CD8-positive, alpha-beta memory T cell (primary cell): ENCODE results near the gene PCDHA8. TPM values are rescaled to one million over a fixed set of nuclear protein-coding genes. Genes with fewer than 3 reads are reported as not detected.
"Not testable (repeated sequence)": the region's sequence is repeated elsewhere in the genome, so short reads cannot be mapped to it uniquely, and the experiment has no call there.

ENCODE experiments used
- CTCF ChIA-PET: fragments of 350-600 bp; sonication (Branson Sonifier 250); formaldehyde crosslinking; loops from one replicate; lab custom pipeline; 2021; ENCODE audit warnings: antibody characterized with exemption; lab: Charles Lee
- POLR2A ChIA-PET: fragments of 350-600 bp; sonication (Branson Sonifier 250); formaldehyde crosslinking; loops from one replicate; lab custom pipeline; 2021; ENCODE audit warnings: antibody characterized with exemption; lab: Charles Lee
- DNase-seq, 5 donors: peaks; one replicate each; pipeline versions ENCODE4 v3.0.0 to v3.0.0-alpha.2; 2020 to 2022; ENCODE audit warnings: mixed read lengths in 1 of 5
- H3K27ac ChIP-seq: one replicate; pipeline ENCODE4 v1.7.0; 2013; ENCODE audit warnings: low read depth, mild to moderate bottlenecking, low read length, moderate library complexity
- H3K27me3 ChIP-seq: 2 replicates; pipeline ENCODE4 v1.7.0; 2013; ENCODE audit warnings: low read length, mild to moderate bottlenecking; ENCODE audit not compliant: insufficient read depth, poor library complexity, severe bottlenecking
- H3K36me3 ChIP-seq: 2 replicates; pipeline ENCODE4 v1.7.0; 2013; ENCODE audit warnings: mild to moderate bottlenecking, low read length, moderate library complexity; ENCODE audit not compliant: insufficient read depth
- H3K4me1 ChIP-seq: 2 replicates; pipeline ENCODE4 v1.7.0; 2013; ENCODE audit warnings: mild to moderate bottlenecking, low read length, moderate library complexity; ENCODE audit not compliant: insufficient read depth
- H3K4me3 ChIP-seq: 2 replicates; pipeline ENCODE4 v1.7.0; 2013; ENCODE audit warnings: mild to moderate bottlenecking, low read length
- H3K9me3 ChIP-seq: 2 replicates; pipeline ENCODE4 v1.7.0; 2013; ENCODE audit warnings: mild to moderate bottlenecking, low read length
- H3K27ac Mint-ChIP-seq, 8 donors: one replicate each; pipeline ENCODE4 v1.8.0; 2020 to 2021; ENCODE audit warnings: mixed read lengths in 8 of 8, mild to moderate bottlenecking in 6 of 8, inconsistent platforms in 3 of 8, moderate library complexity in 3 of 8
- H3K27me3 Mint-ChIP-seq, 2 donors: one replicate each; pipeline ENCODE4 v1.8.0; 2020 to 2021; ENCODE audit warnings: mixed read lengths in 2 of 2, mild to moderate bottlenecking in 1 of 2, moderate library complexity in 1 of 2
- H3K36me3 Mint-ChIP-seq, 3 donors: one replicate each; pipeline ENCODE4 v1.8.0; 2020 to 2021; ENCODE audit warnings: mixed read lengths in 3 of 3, inconsistent platforms in 1 of 3, mild to moderate bottlenecking in 1 of 3
- H3K4me1 Mint-ChIP-seq, 3 donors: one replicate each; pipeline ENCODE4 v1.8.0; 2020 to 2021; ENCODE audit warnings: mixed read lengths in 3 of 3, inconsistent platforms in 1 of 3, mild to moderate bottlenecking in 1 of 3
- H3K4me3 Mint-ChIP-seq, 7 donors: one replicate each; pipeline ENCODE4 v1.8.0; 2020 to 2021; ENCODE audit warnings: mixed read lengths in 7 of 7, mild to moderate bottlenecking in 6 of 7, moderate library complexity in 4 of 7, inconsistent platforms in 2 of 7
- H3K9me3 Mint-ChIP-seq, 5 donors: one replicate each; pipeline ENCODE4 v1.8.0; 2020 to 2022; ENCODE audit warnings: mixed read lengths in 5 of 5, mild to moderate bottlenecking in 3 of 5, moderate library complexity in 2 of 5, inconsistent platforms in 1 of 5
- polyA plus RNA-seq: library from polyadenylated mRNA; unstranded; fragments of 300-500 nt; fragmentation: Illumina TruSeq; gene quantifications from one replicate; pipeline ENCODE4 v1.2.3, GENCODE V29; 2021
- total RNA-seq, 2 experiments: library from RNA; stranded (reverse); gene quantifications; one replicate each; pipeline ENCODE4 v1.2.3, GENCODE V29; 2021

Gene PCDHA8
- total and polyA plus RNA-seq, 3 experiments from 2014 or later: not detected

DNA sequence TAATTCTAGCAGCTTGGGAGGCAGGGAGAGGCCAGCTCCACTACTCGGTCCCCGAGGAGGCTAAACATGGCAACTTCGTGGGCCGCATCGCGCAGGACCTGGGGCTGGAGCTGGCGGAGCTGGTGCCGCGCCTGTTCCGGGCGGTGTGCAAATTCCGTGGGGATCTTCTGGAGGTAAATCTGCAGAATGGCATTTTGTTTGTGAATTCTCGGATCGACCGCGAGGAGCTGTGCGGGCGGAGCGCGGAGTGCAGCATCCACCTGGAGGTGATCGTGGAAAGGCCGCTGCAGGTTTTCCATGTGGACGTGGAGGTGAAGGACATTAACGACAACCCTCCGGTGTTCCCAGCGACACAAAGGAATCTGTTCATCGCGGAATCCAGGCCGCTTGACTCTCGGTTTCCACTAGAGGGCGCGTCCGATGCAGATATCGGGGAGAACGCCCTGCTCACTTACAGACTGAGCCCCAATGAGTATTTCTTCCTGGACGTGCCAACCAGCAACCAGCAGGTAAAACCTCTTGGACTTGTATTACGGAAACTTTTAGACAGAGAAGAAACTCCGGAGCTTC is 6.5 kb upstream of the PCDHA8 start:
- H3K4me3 Mint-ChIP-seq, H3K4me1 ChIP-seq, H3K4me3 ChIP-seq, H3K9me3 ChIP-seq, H3K27ac Mint-ChIP-seq, POLR2A ChIA-PET, H3K36me3 ChIP-seq, H3K36me3 Mint-ChIP-seq, H3K27me3 ChIP-seq, CTCF ChIA-PET, H3K4me1 Mint-ChIP-seq, DNase-seq, H3K27ac ChIP-seq: not testable (repeated sequence)
- peaks cover 14 to 36% (median 20%) of the 10 kb centered on the region in 5 donors for H3K9me3 Mint-ChIP-seq
- peaks cover 25 to 34% of the 10 kb centered on the region in 2 donors for H3K27me3 Mint-ChIP-seq

DNA sequence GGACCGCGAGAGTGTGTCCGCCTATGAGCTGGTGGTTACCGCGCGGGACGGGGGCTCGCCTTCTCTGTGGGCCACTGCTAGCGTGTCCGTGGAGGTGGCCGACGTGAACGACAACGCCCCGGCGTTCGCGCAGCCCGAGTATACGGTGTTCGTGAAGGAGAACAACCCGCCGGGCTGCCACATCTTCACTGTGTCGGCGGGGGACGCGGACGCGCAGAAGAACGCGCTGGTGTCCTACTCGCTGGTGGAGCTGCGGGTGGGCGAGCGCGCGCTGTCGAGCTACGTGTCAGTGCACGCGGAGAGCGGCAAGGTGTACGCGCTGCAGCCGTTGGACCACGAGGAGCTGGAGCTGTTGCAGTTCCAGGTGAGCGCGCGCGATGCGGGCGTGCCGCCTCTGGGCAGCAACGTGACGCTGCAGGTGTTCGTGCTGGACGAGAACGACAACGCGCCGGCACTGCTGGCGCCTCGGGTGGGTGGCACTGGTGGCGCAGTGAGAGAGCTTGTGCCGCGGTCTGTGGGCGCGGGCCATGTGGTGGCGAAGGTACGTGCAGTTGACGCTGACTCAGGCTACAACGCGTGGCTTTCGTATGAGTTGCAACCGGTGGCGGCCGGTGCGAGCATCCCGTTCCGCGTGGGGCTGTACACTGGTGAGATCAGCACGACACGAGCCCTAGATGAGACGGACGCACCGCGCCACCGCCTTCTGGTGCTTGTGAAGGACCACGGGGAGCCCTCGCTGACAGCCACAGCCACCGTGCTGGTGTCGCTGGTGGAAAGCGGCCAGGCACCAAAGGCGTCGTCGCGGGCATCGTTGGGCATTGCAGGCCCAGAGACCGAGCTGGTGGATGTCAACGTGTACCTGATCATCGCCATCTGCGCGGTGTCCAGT is 5.1 kb upstream of the PCDHA8 start:
- peaks cover 29 to 40% of the 10 kb centered on the region in 2 donors for H3K27me3 Mint-ChIP-seq
- Histone ChIP-seq H3K27me3 (no peaks in the 10 kb centered on the region), H3K9me3 (no peaks in the 10 kb centered on the region), H3K36me3 (no peaks in the 10 kb centered on the region), H3K4me3 (no peak overlapping the region), H3K4me1 (no peaks in the 10 kb centered on the region), H3K27ac (no peak overlapping the region)
- H3K36me3 Mint-ChIP-seq: peaks cover 0 to 4% (median 0%) of the 10 kb centered on the region in 3 donors
- DNase-seq: no peak
- ChIA-PET POLR2A (no interaction called here), CTCF (no interaction called here)
- peaks cover 14 to 44% (median 28%) of the 10 kb centered on the region in 5 donors for H3K9me3 Mint-ChIP-seq
- H3K4me1 Mint-ChIP-seq: no peaks in the 10 kb centered on the region
- no peak overlapping the region for H3K4me3 Mint-ChIP-seq
- no peak overlapping the region for H3K27ac Mint-ChIP-seq

DNA sequence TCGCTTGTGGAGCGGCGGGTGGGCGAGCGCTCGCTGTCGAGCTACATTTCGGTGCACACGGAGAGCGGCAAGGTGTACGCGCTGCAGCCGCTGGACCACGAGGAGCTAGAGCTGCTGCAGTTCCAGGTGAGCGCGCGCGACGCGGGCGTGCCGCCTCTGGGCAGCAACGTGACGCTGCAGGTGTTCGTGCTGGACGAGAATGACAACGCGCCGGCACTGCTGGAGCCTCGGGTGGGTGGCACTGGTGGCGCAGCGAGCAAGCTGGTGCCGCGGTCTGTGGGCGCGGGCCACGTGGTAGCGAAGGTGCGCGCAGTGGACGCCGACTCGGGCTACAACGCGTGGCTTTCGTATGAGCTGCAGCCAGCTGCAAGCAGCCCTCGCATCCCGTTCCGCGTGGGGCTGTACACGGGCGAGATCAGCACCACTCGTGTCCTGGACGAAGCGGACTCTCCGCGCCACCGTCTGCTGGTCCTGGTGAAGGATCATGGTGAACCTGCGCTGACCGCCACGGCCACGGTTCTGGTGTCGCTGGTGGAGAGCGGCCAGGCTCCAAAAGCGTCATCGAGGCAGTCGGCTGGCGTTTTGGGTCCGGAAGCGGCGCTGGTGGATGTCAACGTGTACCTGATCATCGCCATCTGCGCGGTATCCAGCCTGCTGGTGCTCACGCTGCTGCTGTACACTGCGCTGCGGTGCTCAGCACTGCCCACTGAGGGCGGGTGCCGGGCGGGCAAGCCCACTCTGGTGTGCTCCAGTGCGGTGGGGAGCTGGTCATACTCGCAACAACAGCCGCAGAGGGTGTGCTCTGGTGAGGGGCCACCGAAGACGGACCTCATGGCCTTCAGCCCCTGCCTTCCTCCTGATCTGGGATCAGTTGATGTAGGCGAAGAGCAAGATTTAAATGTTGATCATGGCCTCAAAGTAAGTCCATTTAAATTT is 2.1 kb downstream of the PCDHA8 start:
- H3K36me3 ChIP-seq: no peaks in the 10 kb centered on the region
- ChIA-PET CTCF (no interaction called here), POLR2A (no interaction called here)
- no peak overlapping the region for H3K27ac ChIP-seq
- Mint-ChIP-seq H3K27me3 (peaks cover 9 to 31% of the 10 kb centered on the region in 2 donors), H3K9me3 (peaks cover 21 to 33% (median 28%) of the 10 kb centered on the region in 5 donors), H3K36me3 (no peaks in the 10 kb centered on the region), H3K4me3 (no peak overlapping the region), H3K4me1 (no peaks in the 10 kb centered on the region), H3K27ac (no peak overlapping the region)
- DNase-seq: no peak
- H3K27me3 ChIP-seq: no peaks in the 10 kb centered on the region
- no peaks in the 10 kb centered on the region for H3K9me3 ChIP-seq
- H3K4me1 ChIP-seq: no peaks in the 10 kb centered on the region
- H3K4me3 ChIP-seq: no peak overlapping the region

DNA sequence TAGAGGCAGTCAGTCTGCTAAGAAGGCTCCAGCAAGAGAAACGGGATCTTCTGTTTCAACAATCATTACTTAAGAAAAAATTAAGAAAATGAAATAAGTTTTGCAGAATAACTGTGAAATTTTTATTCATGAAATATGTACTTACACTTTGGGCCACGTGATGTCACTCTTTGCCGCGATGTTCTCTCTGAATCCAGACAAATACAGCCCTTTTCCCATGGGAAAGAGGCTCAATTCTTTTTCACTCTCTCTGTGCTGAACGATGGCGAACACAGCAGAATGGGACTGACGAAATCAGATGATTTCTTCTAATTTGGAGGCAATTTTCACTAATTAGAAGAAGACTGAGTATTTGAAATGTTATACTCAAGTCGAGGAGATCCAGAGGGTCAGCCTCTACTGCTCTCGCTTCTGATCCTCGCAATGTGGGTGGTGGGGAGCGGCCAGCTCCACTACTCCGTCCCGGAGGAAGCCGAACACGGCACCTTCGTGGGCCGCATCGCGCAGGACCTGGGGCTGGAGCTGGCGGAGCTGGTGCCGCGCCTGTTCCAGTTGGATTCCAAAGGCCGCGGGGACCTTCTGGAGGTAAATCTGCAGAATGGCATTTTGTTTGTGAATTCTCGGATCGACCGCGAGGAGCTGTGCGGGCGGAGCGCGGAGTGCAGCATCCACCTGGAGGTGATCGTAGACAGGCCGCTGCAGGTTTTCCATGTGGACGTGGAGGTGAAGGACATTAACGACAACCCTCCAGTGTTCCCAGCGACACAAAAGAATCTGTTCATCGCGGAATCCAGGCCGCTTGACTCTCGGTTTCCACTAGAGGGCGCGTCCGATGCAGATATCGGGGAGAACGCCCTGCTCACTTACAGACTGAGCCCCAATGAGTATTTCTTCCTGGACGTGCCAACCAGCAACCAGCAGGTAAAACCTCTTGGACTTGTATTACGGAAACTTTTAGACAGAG is 7.4 kb downstream of the PCDHA8 start, which contains the start of gene PCDHA9:
Gene PCDHA9 (plus strand): TSS at position 244 of the 964 bp plus-strand sequence. CDS start 114 bp downstream, at position 358.
- DNase-seq, H3K9me3 ChIP-seq, H3K4me3 Mint-ChIP-seq, H3K27ac ChIP-seq, H3K4me1 Mint-ChIP-seq, H3K36me3 Mint-ChIP-seq, H3K4me1 ChIP-seq, CTCF ChIA-PET, H3K4me3 ChIP-seq, H3K36me3 ChIP-seq, H3K27me3 ChIP-seq, POLR2A ChIA-PET, H3K27ac Mint-ChIP-seq: not testable (repeated sequence)
- Mint-ChIP-seq H3K27me3 (peaks cover 3 to 32% of the 10 kb centered on the region in 2 donors), H3K9me3 (peaks cover 9 to 19% (median 12%) of the 10 kb centered on the region in 5 donors)

DNA sequence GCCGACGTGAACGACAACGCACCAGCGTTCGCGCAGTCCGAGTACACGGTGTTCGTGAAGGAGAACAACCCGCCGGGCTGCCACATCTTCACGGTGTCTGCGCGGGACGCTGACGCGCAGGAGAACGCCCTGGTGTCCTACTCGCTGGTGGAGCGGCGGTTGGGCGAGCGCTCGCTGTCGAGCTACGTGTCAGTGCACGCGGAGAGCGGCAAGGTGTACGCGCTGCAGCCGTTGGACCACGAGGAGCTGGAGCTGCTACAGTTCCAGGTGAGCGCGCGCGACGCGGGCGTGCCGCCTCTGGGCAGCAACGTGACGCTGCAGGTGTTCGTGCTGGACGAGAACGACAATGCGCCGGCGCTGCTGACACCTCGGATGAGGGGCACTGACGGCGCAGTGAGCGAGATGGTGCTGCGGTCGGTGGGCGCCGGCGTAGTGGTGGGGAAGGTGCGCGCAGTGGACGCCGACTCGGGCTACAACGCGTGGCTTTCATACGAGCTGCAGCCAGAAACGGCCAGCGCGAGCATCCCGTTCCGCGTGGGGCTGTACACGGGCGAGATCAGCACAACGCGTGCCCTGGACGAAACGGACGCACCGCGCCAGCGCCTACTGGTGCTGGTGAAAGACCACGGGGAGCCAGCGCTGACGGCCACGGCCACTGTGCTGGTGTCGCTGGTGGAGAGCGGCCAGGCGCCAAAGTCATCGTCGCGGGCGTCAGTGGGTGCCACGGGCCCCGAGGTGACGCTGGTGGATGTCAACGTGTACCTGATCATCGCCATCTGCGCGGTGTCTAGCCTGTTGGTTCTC is 9.0 kb downstream of the PCDHA8 start:
- H3K4me3 Mint-ChIP-seq, H3K4me1 ChIP-seq, DNase-seq, H3K4me1 Mint-ChIP-seq, H3K36me3 ChIP-seq, CTCF ChIA-PET, H3K9me3 ChIP-seq, H3K27ac Mint-ChIP-seq, H3K27ac ChIP-seq, H3K4me3 ChIP-seq, H3K36me3 Mint-ChIP-seq, POLR2A ChIA-PET, H3K27me3 ChIP-seq: not testable (repeated sequence)
- H3K27me3 Mint-ChIP-seq: peaks cover 3 to 38% of the 10 kb centered on the region in 2 donors
- peaks cover 5 to 14% (median 10%) of the 10 kb centered on the region in 5 donors for H3K9me3 Mint-ChIP-seq

DNA sequence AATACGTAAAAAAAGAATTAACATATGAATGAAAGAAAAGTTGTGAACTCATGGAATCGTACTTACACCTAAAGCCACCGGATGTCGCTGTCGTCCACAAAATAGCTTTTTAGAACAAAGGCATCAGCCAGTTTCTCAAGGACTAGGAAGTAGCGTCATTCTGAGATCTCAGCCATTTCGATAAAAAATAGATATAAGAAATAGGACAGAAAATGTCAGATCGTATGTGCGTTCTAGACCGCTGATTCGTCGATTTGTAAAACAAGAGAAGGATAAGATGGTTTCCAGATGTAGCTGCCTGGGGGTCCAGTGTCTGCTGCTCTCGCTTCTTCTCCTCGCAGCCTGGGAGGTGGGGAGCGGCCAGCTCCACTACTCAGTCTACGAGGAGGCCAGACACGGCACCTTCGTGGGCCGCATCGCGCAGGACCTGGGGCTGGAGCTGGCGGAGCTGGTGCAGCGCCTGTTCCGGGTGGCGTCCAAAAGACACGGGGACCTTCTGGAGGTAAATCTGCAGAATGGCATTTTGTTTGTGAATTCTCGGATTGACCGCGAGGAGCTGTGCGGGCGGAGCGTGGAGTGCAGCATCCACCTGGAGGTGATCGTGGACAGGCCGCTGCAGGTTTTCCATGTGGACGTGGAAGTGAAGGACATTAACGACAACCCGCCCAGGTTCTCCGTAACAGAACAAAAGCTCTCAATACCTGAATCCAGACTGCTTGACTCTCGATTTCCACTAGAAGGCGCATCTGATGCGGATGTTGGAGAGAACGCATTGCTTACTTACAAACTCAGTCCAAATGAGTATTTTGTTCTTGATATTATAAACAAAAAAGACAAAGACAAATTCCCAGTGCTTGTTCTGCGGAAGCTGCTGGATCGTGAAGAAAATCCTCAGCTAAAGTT is 15.0 kb downstream of the PCDHA8 start, which contains the start of gene PCDHA10:
Gene PCDHA10 (plus strand): TSS at position 126 of the 903 bp plus-strand sequence. CDS start 152 bp downstream, at position 278.
- Histone ChIP-seq H3K36me3 (no peaks in the 10 kb centered on the region), H3K27me3 (no peaks in the 10 kb centered on the region), H3K4me1 (no peaks in the 10 kb centered on the region), H3K9me3 (no peaks in the 10 kb centered on the region), H3K27ac (no peak within 1 kb of the TSS), H3K4me3 (no peak within 1 kb of the TSS)
- Mint-ChIP-seq H3K27ac (no peak within 1 kb of the TSS), H3K4me3 (no peak within 1 kb of the TSS), H3K9me3 (peaks cover 6 to 14% (median 9%) of the 10 kb centered on the region in 5 donors), H3K36me3 (no peaks in the 10 kb centered on the region), H3K27me3 (peaks cover 5 to 35% of the 10 kb centered on the region in 2 donors), H3K4me1 (no peaks in the 10 kb centered on the region)
- POLR2A ChIA-PET: no interaction called here
- DNase-seq: no peak
- CTCF ChIA-PET: no interaction called here
